GM18519 (cell line): ENCODE data around the gene SULT1C2.
"Not testable (repeated sequence)": the region's sequence is repeated elsewhere in the genome, so short reads cannot be mapped to it uniquely, and the experiment has no call there.

Experiments used
- ATAC-seq: cut with Tn5 transposase; IDR thresholded peaks from one replicate; pipeline ENCODE4 v1.9.1; 2021; ENCODE audit warnings: mild to moderate bottlenecking, moderate library complexity; ENCODE audit not compliant: unreplicated experiment, low FRiP score

SULT1C2 gene

GRCh38 chr2:108348816-108349570 is 60.3 kb downstream of the SULT1C2 start:
- no peak for ATAC-seq

GRCh38 chr2:108349571-108349928 is 60.9 kb downstream of the SULT1C2 start:
- ATAC-seq: no peak

- no peak for ATAC-seq
Measured at GRCh38 chr2:108351889-108352288, 63.2 kb downstream of the SULT1C2 start.

GRCh38 chr2:108354136-108354535 is 65.4 kb downstream of the SULT1C2 start:
- ATAC-seq: no peak

GRCh38 chr2:108355906-108356734 is 67.4 kb downstream of the SULT1C2 start:
- ATAC-seq: no peak

- ATAC-seq: not testable (repeated sequence)
Measured at GRCh38 chr2:108359336-108359735, 70.6 kb downstream of the SULT1C2 start.
